T47D (cell line): ENCODE measurements around the gene SH3BGRL3.
"Not testable (repeated sequence)": the region's sequence is repeated elsewhere in the genome, so short reads cannot be mapped to it uniquely, and the experiment has no call there.

Experiments
- DNase-seq, 2 experiments: peaks; one replicate each; pipeline versions ENCODE4 v3.0.0 to v3.0.0-alpha.2; 2011 to 2012; ENCODE audit warnings: low read depth in 1 of 2, low spot score in 1 of 2
- JUND ChIP-seq: IDR thresholded peaks from 2 replicates; pipeline ENCODE4 v1.6.1; 2012; ENCODE audit warnings: low read depth
- in situ Hi-C: cut with HindIII; loops from 2 replicates; pipeline ENCODE4 v1.10.0; 2016; ENCODE audit warnings: low sequenced_read_pairs, low pct_unique_long_range_greater_than_20kb

The SH3BGRL3 gene

DNA sequence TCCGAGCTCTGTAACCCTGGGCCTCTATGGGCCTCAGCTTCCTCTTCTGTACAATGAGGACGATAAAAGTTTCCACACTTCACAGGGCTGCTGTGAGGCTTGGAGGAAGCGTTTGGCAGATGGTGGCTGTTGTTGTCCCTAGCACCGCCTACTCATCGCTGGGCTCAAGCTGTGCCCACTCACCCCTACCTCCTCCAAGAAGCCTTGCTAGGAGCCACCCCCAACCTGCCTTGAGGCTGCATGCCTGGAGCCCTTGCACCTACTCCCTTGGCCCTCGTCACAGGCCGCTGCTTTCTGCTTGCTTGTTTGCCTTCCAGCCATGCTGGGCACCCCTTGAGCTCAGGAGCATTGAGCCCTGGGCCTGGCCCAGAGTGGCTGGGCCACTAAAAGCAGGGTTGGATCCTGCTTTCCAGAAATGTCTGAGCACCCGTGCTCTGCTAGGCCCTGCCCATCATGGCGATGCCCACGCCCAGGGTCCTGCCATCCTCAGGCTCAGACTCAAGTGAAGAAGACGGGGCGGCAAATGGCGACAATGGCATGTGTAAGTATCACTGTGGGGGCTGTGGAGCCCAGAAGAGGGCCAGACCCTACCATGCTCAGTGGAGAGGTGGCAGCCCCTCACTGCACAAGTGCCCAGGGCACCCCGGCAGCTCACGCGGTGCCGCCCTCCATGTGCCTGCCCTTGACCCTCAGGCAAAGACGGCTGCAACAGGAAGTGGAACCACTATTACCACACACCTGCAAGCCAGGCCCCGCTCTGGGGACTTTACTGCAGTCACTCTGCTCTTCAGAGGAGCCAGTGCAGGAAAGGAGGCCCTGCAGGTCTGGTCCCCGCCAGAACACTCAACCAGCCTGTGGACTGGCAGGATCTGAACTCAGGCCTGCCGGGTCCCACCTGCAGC is 9.5 kb downstream of the SH3BGRL3 start:
- TF ChIP-seq JUND = no peak
- in situ Hi-C loops = no loop called here
- no peak for DNase-seq

DNA sequence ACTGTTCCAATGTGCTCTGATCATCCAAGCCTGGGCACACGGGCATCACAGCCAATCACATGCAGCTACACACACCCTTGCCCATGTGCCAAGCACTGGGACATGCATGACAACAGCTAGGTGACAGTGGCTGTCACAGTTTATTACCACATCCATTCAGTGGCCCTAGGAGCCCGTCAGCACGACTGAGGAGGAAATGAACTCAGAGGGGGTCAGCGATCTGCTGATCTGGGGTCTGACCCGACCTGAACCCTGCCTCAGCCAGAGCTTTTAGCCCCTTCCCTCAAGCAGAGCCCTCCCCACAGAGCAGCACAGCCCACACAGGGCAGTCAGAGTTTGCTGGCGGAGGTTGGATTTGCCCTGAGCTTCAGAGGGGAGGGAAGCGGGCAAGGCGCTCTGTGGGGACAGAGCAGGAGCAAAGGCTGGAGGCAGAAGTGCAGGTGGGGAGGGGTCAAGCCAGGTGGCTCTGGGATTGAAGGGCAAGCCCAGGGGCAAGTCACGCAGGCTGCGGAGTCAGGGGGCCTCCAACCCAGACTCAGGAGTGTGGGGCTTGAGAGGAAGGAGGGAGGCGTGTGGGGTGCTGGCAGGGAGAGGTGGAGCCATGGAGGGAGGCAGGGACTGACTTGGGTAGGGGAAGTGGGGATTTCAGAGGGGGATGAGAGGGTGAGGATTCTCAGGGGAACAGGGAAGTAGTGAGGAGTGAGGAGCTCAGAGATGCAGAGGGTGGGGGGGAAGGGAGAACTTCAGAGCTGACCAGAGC is 10.4 kb downstream of the SH3BGRL3 start:
- in situ Hi-C loops = no loop called here
- no peak for DNase-seq

DNA sequence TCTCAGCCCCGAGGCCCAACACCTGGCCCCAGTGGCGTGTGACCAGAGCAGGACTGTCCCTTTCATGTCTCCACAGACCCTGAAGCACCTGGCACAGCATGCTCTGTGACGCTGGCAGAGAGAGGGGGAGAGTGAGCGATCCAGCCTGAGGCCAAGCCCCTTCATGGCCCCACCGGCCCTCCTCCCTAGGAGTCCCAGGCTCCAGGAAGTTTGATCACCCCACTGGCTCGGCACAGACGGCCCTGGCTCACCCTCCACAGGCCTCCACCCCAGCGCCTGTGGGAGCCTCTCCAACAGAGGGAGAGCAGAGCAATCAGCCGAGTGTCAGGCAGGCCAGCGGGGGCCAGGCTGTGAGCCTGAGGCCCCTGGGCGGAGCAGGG is 11.0 kb downstream of the SH3BGRL3 start:
- no peak for TF ChIP-seq JUND
- in situ Hi-C loops = no loop called here
- DNase-seq = no peak

More for the DNA sequence above, 10.4 kb downstream of the SH3BGRL3 start:
- TF ChIP-seq JUND = no peak

DNA sequence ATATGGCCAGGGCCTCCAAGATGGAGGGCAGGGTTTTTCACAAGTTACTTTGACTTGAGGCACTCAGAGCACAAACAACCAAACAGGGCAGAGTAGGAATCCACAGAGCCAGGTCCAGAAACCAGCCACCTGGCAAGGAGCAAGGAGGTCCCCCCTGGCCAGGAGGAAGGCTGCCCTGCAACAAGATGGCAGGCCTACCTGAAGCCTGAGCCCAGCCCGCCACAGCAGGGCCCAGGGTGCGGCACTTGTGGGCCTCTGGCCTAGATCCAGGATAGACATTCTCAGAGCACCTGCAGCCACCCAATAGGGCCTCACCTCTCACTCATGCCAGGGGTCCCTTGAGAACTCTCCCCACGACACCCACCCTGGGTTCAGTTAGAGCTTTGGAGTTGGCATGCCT is 11.5 kb downstream of the SH3BGRL3 start:
- in situ Hi-C loops = no loop called here

DNA sequence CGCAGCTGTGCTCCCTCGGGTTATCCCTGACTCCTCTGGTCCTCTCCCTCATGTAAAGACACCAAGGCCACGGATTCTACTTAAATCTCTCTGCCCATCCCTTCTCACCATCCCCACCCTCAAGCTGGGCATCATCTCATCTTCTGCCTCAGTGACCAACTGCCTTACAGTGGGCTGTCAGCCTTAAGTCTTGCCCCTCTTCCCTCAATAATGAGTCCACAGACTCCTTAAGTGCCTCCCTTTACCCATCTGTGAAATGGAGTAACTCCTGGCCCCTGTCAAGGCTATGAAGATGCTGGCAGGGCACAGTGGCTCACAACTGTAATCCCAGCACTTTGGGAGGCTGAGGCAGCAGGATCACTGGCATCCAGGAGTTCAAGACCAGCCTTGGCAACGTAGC is 12.1 kb downstream of the SH3BGRL3 start:
- TF ChIP-seq JUND = no peak
- in situ Hi-C loops = no loop called here
- no peak for DNase-seq

More for the DNA sequence above, 11.5 kb downstream of the SH3BGRL3 start:
- DNase-seq = no peak
- no peak for TF ChIP-seq JUND

DNA sequence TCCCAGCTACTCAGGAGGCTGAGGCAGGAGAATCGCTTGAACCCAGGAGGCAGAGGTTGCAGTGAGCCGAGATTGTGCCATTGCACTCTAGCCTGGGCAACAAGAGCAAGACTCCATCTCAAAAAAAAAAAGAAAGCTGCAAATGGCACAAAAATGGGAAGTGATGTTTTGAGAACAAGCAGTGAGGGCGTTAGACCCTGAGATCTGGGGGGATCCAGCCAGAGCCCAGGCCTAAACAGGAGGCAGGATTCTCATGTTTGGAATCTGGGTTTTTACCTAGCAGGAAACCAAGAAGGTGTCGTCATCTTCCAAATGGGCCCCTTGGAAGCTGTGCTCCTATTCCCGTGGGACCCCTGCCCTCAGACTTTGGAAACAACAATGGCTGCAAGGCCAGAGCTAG is 12.8 kb downstream of the SH3BGRL3 start:
- in situ Hi-C loops, DNase-seq: not testable (repeated sequence)

DNA sequence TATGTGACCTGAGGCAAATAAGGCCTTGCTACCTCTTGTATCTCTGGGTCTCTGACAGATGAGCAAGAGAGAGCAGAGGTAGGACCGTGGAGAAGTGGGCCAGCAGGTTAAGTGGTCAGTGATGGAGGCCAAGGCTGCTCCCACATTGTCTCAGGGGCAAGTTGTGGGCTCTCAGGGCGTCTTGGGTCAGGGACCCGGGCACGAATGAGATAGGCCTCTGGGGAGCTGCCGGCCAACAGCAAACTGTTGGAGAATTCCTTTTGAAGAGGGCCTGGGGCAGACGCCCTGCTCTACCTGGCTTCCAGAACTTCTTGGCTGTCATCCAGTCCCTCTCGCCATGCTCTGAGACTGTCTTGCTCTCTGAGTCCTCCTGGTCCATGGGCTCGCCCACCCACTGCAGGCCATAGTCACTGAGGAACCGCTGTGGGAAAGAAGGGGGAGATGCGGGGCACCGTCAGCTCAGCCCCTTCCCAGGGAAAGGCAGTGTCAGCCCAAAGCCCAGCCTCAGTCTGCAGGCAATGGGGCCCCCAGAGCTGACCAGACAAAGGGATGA is 14.1 kb downstream of the SH3BGRL3 start:
- no peak for DNase-seq
- TF ChIP-seq JUND = no peak
- in situ Hi-C loops = no loop called here

DNA sequence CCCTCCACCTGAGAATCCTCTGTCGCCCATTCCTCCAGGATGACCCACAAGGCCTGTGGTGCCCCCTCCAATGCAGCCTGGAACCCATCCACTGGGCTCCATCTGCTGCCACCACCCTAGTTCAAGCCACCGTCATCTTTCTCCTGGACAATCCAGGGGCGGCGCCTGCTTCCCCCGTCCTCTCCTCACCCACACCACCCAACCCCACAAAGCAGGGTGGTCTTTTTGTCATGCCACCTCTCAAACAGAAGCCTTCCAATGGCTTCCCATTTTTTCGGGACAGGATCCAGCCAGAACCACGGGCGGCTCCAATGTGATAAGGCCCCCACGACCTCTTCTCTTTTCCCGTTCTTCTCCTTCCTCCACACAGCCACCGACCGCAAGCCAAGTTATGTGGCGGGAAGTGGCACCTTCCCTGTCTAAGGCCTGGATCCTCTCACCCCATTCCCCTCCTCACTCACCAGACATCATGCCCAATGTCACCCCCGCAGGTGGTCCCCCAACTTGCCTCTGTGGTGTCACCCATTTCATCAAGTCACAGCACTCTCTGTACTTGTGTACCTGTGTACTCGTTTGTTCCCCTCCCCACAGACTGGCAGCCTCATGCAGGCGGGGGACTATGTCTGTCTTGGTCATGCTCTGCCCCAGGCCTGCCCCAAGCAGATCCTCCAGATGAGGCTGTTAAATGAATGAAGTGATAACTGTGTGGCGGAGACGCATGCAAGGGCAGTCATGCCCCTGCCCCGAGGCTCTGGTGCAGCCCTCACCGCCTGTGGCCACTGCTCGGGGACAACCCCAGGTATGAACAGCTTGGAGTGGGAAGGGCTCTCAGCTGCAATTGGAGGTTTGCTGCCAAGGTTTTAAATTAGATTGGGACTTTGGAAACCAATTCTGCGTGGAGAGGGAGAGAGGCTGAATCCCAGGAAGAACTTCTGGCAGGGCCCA is 15.6 kb downstream of the SH3BGRL3 start:
- in situ Hi-C loops = no loop called here
- TF ChIP-seq JUND = no peak

DNA sequence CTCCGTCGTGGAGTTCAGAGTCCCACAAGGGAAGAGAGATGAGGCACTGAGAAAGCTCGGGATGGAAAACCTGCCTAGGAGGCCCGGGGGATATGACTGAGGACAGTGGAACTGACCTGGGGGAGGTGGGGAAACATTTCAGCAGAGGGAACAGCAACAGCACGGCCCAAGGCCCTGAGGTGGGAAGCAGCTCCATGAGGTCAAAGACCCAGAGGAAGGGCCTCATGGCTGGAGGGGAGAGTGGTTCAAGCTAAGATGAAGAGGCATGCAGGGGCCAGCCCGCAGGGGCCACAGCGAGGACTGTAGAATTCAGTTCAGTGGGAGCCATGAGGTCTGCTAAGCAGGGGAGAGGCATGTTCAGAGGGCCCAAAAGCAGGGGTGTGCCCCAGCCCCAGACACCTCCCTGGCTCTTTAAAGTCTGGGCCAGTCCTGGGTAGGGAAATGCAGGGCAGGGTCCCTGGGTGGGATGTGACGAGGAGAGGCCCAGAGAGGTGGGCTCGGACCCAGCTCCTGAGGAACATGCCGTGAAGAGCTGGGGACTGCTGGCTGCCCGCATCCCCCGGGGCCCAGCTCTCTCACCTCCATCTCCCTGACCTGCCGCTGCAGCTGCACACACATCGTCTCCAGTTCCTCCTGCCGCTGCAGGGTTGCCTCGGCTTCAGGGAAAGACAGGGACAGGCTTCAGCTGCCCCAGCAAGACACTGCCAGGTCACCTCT is 16.6 kb downstream of the SH3BGRL3 start:
- no peak for DNase-seq
- in situ Hi-C loops = no loop called here
- TF ChIP-seq JUND = no peak

More for the DNA sequence above, 15.6 kb downstream of the SH3BGRL3 start:
- DNase-seq = no peak

DNA sequence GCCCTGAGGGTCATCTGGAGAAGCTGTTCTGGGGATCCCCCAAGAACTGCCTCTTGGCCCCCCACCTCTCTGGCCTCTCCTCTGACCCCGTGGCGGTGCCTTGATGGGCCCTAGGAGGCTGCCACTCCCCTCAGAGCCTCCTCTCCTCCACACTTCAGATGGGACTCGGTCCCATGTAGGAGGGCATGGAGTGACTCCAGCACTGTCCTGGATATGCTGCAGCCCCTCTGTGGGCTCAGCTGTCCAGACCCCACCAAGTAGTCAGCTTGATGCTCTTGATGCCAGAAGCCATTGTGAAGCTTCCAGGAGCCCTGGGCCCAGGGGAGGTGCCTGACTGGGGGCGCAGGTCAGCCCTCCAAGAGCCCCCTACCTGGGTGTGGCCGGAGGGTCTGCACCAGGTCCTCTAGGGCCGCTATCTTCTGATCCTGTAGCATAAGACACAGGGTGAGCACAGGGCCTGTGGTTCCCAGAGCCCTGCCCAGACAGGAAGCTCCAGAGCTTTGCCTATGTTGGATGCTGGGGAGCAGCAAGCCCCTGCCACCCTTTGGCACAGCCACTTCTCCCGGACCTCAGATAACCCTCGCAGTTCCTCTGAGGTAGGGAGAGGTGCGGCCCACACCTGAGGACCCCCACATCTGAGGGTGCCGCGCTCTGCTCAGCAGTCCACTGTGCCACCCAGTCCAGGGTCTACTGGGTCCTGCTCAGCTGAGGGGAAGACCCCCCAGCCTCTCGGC is 17.3 kb downstream of the SH3BGRL3 start:
- no peak for DNase-seq
- no peak for TF ChIP-seq JUND
- in situ Hi-C loops = no loop called here

DNA sequence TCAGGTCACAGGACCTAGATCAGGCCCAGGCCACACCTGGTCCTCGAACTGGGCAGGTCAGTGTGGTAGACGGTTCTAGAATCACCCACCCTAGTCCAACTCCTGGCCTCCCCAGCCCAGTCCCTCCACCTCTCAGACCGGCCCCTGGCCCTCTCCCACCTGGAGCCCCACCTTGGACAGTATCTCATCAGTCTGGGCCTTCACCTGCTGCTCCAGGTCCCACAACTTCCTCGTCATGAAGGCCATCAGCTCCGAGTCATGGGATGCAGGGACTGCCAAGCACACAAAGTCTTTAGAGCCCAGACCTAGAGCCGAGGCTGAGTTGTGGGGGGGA is 17.9 kb downstream of the SH3BGRL3 start:
- no peak for TF ChIP-seq JUND
- in situ Hi-C loops = no loop called here

More for the DNA sequence above, 17.9 kb downstream of the SH3BGRL3 start:
- no peak for DNase-seq
